HFFc6 (cell line): ENCODE data around the gene TRIM71. TPM values are rescaled to one million over a fixed set of nuclear protein-coding genes. Genes with fewer than 3 reads are reported as not detected.

ENCODE experiments used
- DNase-seq: peaks from one replicate; pipeline ENCODE4 v3.0.0-alpha.2; 2018
- H3K27ac Mint-ChIP-seq: 2 replicates; pipeline ENCODE4 v1.8.0; 2020; ENCODE audit warnings: mild to moderate bottlenecking, mixed read lengths
- H3K27me3 Mint-ChIP-seq: 2 replicates; pipeline ENCODE4 v1.8.0; 2021; ENCODE audit warnings: mild to moderate bottlenecking, moderate library complexity, mixed read lengths; ENCODE audit not compliant: insufficient read depth
- H3K36me3 Mint-ChIP-seq: 2 replicates; pipeline ENCODE4 v1.8.0; 2021; ENCODE audit warnings: low read depth, mixed read lengths
- H3K4me1 Mint-ChIP-seq: 2 replicates; pipeline ENCODE4 v1.8.0; 2020; ENCODE audit warnings: low read depth, mixed read lengths
- H3K4me3 Mint-ChIP-seq: 2 replicates; pipeline ENCODE4 v1.8.0; 2020; ENCODE audit warnings: mild to moderate bottlenecking, moderate library complexity, mixed read lengths
- H3K9me3 Mint-ChIP-seq: 2 replicates; pipeline ENCODE4 v1.8.0; 2020; ENCODE audit warnings: mild to moderate bottlenecking, mixed read lengths
- total RNA-seq, 6 experiments: library from RNA; stranded (reverse); fragmentation: NEBNext Ultra II Directional; extraction: Animal tissue kit (Norgen Biotek cat#: 25700); gene quantifications; 2 replicates in 1 of 6; 3 replicates in 5 of 6; pipeline ENCODE4 v1.2.3, GENCODE V29; 2021
- TF ChIP-seq, protein P1 (sequence below): fragments of 200-600 bp; sonication (generic); IDR thresholded peaks from 2 replicates; pipeline ENCODE4 v1.5.0; 2021; ENCODE audit warnings: antibody characterized with exemption, mild to moderate bottlenecking

Gene TRIM71
- total RNA-seq, 6 experiments from 2014 or later: not detected

DNA sequence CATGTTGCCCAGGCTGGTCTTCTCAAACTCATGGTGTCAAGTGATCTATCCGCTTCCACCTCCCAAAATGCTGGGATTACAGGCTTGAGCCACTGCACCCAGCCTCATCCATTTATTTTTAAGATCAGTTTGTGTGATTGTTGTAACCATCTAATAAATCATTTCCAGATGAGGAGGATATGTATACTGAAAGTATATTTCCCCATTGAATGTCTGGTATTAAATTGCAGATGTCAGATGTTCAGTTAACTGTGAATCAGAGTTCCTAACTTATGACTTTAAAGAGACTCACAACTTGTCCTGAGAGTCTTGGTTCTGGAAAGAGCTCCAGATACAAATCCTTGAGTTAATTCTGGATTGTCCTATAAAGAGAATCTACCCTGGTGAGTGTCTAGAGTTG is 62.4 kb downstream of the TRIM71 start:
- peaks cover 24% of the 10 kb centered on the region for H3K4me1 Mint-ChIP-seq
- H3K36me3 Mint-ChIP-seq: no peaks in the 10 kb centered on the region
- no peaks in the 10 kb centered on the region for H3K9me3 Mint-ChIP-seq
- H3K27me3 Mint-ChIP-seq: peaks cover 14% of the 10 kb centered on the region
- TF ChIP-seq, protein P1, sequence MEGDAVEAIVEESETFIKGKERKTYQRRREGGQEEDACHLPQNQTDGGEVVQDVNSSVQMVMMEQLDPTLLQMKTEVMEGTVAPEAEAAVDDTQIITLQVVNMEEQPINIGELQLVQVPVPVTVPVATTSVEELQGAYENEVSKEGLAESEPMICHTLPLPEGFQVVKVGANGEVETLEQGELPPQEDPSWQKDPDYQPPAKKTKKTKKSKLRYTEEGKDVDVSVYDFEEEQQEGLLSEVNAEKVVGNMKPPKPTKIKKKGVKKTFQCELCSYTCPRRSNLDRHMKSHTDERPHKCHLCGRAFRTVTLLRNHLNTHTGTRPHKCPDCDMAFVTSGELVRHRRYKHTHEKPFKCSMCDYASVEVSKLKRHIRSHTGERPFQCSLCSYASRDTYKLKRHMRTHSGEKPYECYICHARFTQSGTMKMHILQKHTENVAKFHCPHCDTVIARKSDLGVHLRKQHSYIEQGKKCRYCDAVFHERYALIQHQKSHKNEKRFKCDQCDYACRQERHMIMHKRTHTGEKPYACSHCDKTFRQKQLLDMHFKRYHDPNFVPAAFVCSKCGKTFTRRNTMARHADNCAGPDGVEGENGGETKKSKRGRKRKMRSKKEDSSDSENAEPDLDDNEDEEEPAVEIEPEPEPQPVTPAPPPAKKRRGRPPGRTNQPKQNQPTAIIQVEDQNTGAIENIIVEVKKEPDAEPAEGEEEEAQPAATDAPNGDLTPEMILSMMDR: no peak
- no peak overlapping the region for H3K27ac Mint-ChIP-seq
- H3K4me3 Mint-ChIP-seq: no peak overlapping the region
- DNase-seq: no peak

DNA sequence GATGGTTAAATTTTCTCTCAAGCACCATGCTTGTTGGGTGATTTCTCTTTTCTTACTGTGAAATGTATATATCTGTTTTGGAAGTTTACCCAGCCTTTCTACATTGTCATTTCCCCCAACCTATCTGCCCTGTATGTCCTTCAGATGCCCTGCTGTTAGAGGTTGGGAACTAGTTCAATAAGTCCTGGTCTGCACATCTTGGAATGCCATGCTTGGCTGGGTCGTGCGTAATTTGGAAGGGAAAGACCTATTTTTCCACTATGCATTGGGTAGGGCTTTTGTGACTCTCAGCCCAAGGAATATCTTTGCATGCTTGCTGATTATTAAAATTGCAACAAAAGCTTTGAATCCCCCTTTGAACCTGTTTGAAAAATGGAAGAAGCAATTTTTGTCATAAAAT is 63.8 kb downstream of the TRIM71 start:
- TF ChIP-seq, protein P1: no peak
- Mint-ChIP-seq H3K27me3 (peaks cover 13% of the 10 kb centered on the region), H3K4me3 (no peak overlapping the region), H3K9me3 (no peaks in the 10 kb centered on the region), H3K36me3 (no peaks in the 10 kb centered on the region), H3K27ac (no peak overlapping the region), H3K4me1 (peaks cover 10% of the 10 kb centered on the region)
- no peak for DNase-seq

DNA sequence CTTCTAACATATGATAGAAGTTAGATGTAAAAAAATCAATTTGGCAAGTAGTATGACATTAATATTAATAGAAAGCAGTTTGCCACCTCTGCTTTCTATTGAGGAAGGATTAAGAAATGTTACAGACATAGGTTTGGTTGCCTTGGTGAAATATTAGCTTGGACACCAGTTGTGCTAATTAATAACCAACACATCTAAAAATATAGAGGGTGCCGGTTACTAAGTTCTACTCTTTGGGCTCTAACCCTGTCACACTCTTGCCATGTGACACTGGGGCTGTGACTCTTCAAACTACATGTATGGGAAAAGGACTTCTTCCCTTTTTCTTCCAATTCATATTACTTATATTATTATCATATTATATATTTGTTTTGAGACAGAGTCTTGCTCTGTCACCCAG is 64.4 kb downstream of the TRIM71 start:
- no peak for DNase-seq
- H3K9me3 Mint-ChIP-seq: no peaks in the 10 kb centered on the region
- peaks cover 8% of the 10 kb centered on the region for H3K4me1 Mint-ChIP-seq
- H3K27me3 Mint-ChIP-seq: peaks cover 13% of the 10 kb centered on the region
- TF ChIP-seq, protein P1: no peak
- H3K4me3 Mint-ChIP-seq: no peak overlapping the region
- no peaks in the 10 kb centered on the region for H3K36me3 Mint-ChIP-seq
- H3K27ac Mint-ChIP-seq: no peak overlapping the region

DNA sequence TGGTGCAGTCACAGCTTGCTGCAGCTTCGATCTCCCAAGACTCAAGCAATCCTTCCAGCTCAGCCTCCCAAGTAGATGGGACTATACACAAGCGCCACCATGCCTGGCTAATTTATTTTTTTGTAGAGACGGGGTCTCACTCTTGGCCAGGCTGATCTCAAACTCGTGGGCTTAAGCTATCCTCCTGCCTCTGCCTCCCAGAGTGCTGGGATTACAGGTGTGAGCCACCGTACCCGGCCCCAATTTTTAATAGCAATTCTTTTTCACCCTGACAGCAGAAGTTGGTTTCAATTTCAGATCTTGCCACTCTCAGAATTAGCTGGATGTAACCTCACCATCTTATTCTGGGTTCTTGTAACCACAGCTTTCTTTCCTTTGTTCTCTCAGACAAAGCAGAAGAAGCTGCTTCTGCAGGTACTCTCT is 64.8 kb downstream of the TRIM71 start:
- Mint-ChIP-seq H3K36me3 (no peaks in the 10 kb centered on the region), H3K4me3 (no peak overlapping the region), H3K4me1 (peaks cover 8% of the 10 kb centered on the region), H3K9me3 (no peaks in the 10 kb centered on the region), H3K27ac (no peak overlapping the region), H3K27me3 (peaks cover 14% of the 10 kb centered on the region)
- TF ChIP-seq, protein P1: no peak
- DNase-seq: no peak

DNA sequence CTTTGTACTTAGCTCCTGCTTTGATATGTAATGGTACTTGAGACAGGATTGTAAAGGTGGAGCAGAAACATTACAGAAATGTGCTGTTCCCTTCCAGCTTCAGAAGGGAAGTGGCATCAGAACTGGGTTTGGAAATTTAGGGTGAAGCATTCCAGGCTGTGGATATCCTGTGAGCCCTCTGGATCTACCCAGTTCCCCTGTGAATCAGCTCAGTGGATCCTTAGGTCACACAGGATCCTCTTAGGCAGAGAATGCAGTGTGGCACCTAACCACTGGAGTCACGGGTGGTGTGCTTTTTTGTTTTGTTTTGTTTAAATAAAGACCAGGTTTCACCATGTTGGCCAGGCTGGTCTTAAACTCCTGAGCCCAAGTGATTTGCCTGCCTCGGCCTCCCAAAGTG is 66.0 kb downstream of the TRIM71 start:
- Mint-ChIP-seq H3K36me3 (no peaks in the 10 kb centered on the region), H3K4me1 (peaks cover 8% of the 10 kb centered on the region), H3K9me3 (no peaks in the 10 kb centered on the region), H3K4me3 (no peak overlapping the region), H3K27me3 (peaks cover 18% of the 10 kb centered on the region), H3K27ac (no peak overlapping the region)
- DNase-seq: no peak
- TF ChIP-seq, protein P1: no peak

DNA sequence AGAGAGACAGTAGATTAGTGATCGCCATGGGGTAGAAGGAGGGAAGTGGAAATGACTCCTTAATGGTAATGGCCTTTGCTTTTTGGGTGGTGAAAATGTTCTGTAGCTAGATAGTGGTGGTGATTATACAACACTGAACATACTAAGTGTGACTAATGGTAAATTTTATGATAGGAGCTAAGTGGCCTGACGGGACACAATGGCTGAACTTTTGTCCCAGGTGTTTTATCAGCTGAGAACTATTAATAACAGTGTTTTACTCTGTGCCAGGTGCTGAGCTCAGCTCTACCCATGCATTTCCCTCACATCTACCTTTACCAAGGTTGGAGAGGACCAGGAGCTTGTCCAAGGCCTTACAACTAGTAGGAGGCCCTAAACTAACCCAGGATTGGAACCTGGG is 66.8 kb downstream of the TRIM71 start:
- DNase-seq: no peak
- H3K4me3 Mint-ChIP-seq: no peak overlapping the region
- H3K9me3 Mint-ChIP-seq: no peaks in the 10 kb centered on the region
- no peaks in the 10 kb centered on the region for H3K36me3 Mint-ChIP-seq
- H3K4me1 Mint-ChIP-seq: peaks cover 8% of the 10 kb centered on the region
- no peak overlapping the region for H3K27ac Mint-ChIP-seq
- TF ChIP-seq, protein P1: no peak
- H3K27me3 Mint-ChIP-seq: peaks cover 19% of the 10 kb centered on the region
